ENCODE data around the gene SH3RF3. TPM values are rescaled to one million over a fixed set of nuclear protein-coding genes. Genes with fewer than 3 reads are reported as not detected.

SH3RF3 gene
- total RNA-seq, 1 experiment from 2014 or later, result 21.7 TPM

- Mint-ChIP-seq H3K36me3 (ENCODE audit: insufficient read depth, unreplicated experiment) (no peaks in the 10 kb centered on the region), H3K27me3 (ENCODE audit: insufficient read depth, unreplicated experiment) (no peaks in the 10 kb centered on the region), H3K27ac (ENCODE audit: low read depth, unreplicated experiment) (no peak overlapping the region), H3K4me3 (ENCODE audit: unreplicated experiment) (no peak overlapping the region), H3K9me3 (ENCODE audit: unreplicated experiment) (no peaks in the 10 kb centered on the region), H3K4me1 (ENCODE audit: insufficient read depth, unreplicated experiment) (peaks cover 6% of the 10 kb centered on the region)
- CTCF ChIA-PET, result interaction anchor here (0.6 to 2.2 kb wide), 4 partner anchors 11 to 20 kb away, joined by 3 to 6 read pairs (median 4); no protein-coding TSS in a partner anchor
- POLR2A ChIA-PET, result no interaction called here
- no peak for TF ChIP-seq CTCF (IDR thresholded peaks at IDR 0.05; ENCODE audit: unreplicated experiment)
- intact Hi-C loops (cut with micrococcal nuclease), result no loop called here
- no peak for DNase-seq (ENCODE audit: unreplicated experiment)
- no TSS peak for BruUV-seq (replicated peaks)
Observed at GRCh38 chr2:109528811-109529501, 400.0 kb downstream of the SH3RF3 start.

- DNase-seq (ENCODE audit: unreplicated experiment), result no peak
- Mint-ChIP-seq H3K36me3 (ENCODE audit: insufficient read depth, unreplicated experiment) (no peaks in the 10 kb centered on the region), H3K27me3 (ENCODE audit: insufficient read depth, unreplicated experiment) (no peaks in the 10 kb centered on the region), H3K9me3 (ENCODE audit: unreplicated experiment) (no peaks in the 10 kb centered on the region), H3K4me3 (ENCODE audit: unreplicated experiment) (no peak overlapping the region), H3K27ac (ENCODE audit: low read depth, unreplicated experiment) (no peak overlapping the region), H3K4me1 (ENCODE audit: insufficient read depth, unreplicated experiment) (peaks cover 6% of the 10 kb centered on the region)
- TF ChIP-seq CTCF (IDR thresholded peaks at IDR 0.05; ENCODE audit: unreplicated experiment), result no peak
- no TSS peak for BruUV-seq (replicated peaks)
- ChIA-PET CTCF (interaction anchor here (1.5 to 2.2 kb wide), 3 partner anchors 12 to 21 kb away, joined by 3 to 6 read pairs (median 5); no protein-coding TSS in a partner anchor), POLR2A (no interaction called here)
- intact Hi-C loops (cut with micrococcal nuclease), result no loop called here
Observed at GRCh38 chr2:109529532-109530449, 400.8 kb downstream of the SH3RF3 start.

GRCh38 chr2:109530712-109531111 lies 401.7 kb downstream of the SH3RF3 start:
- H3K4me3 Mint-ChIP-seq (ENCODE audit: unreplicated experiment), result no peak overlapping the region
- DNase-seq (ENCODE audit: unreplicated experiment), result no peak
- no peaks in the 10 kb centered on the region for H3K27me3 Mint-ChIP-seq (ENCODE audit: insufficient read depth, unreplicated experiment)
- POLR2A ChIA-PET, result interaction anchor here (0.6 kb wide), 1 partner anchor 201 kb away, joined by 3 read pairs; no protein-coding TSS in a partner anchor
- no peaks in the 10 kb centered on the region for H3K9me3 Mint-ChIP-seq (ENCODE audit: unreplicated experiment)
- intact Hi-C loops (cut with micrococcal nuclease), result no loop called here
- no peak overlapping the region for H3K27ac Mint-ChIP-seq (ENCODE audit: low read depth, unreplicated experiment)
- H3K4me1 Mint-ChIP-seq (ENCODE audit: insufficient read depth, unreplicated experiment), result peaks cover 6% of the 10 kb centered on the region
- no peak for TF ChIP-seq CTCF (IDR thresholded peaks at IDR 0.05; ENCODE audit: unreplicated experiment)
- CTCF ChIA-PET, result no interaction called here
- no TSS peak for BruUV-seq (replicated peaks)
- no peaks in the 10 kb centered on the region for H3K36me3 Mint-ChIP-seq (ENCODE audit: insufficient read depth, unreplicated experiment)

- CTCF ChIA-PET, result no interaction called here
- no peaks in the 10 kb centered on the region for H3K27me3 Mint-ChIP-seq (ENCODE audit: insufficient read depth, unreplicated experiment)
- no peak for DNase-seq (ENCODE audit: unreplicated experiment)
- intact Hi-C loops (cut with micrococcal nuclease), result no loop called here
- TF ChIP-seq CTCF (IDR thresholded peaks at IDR 0.05; ENCODE audit: unreplicated experiment), result no peak
- no peaks in the 10 kb centered on the region for H3K36me3 Mint-ChIP-seq (ENCODE audit: insufficient read depth, unreplicated experiment)
- POLR2A ChIA-PET, result no interaction called here
- H3K9me3 Mint-ChIP-seq (ENCODE audit: unreplicated experiment), result no peaks in the 10 kb centered on the region
- no TSS peak for BruUV-seq (replicated peaks)
- no peak overlapping the region for H3K27ac Mint-ChIP-seq (ENCODE audit: low read depth, unreplicated experiment)
- no peak overlapping the region for H3K4me3 Mint-ChIP-seq (ENCODE audit: unreplicated experiment)
- peaks cover 6% of the 10 kb centered on the region for H3K4me1 Mint-ChIP-seq (ENCODE audit: insufficient read depth, unreplicated experiment)
Observed at GRCh38 chr2:109531221-109531620, 402.2 kb downstream of the SH3RF3 start.
